Naive thymus-derived CD8-positive, alpha-beta T cell (primary cell): ENCODE data around the gene HSP90AB1. TPM values are rescaled to one million over a fixed set of nuclear protein-coding genes. Genes with fewer than 3 reads are reported as not detected.

ENCODE experiments used
- ATAC-seq, 2 donors: fragments of 150-1000 bp; cut with Tn5 transposase in 1 of 2; sonication (Bioruptor Pico), chemical (Tn5 transposase) in 1 of 2; 1 replicate in 1 of 2; 2 replicates in 1 of 2; pipeline ENCODE4 v1.10.0; 2021; ENCODE audit warnings: mild to moderate bottlenecking in 2 of 2, moderate library complexity in 2 of 2
- POLR2A ChIA-PET: fragments of 350-600 bp; sonication (Branson Sonifier 250); formaldehyde crosslinking; loops from one replicate; lab custom pipeline; 2021; ENCODE audit warnings: antibody characterized with exemption; lab: Charles Lee
- DNase-seq, 10 donors: peaks; one replicate each; pipeline versions ENCODE4 v3.0.0 to v3.0.0-alpha.2; 2020 to 2022
- H3K27ac Mint-ChIP-seq, 10 donors: one replicate each; pipeline ENCODE4 v1.8.0; 2020 to 2022; ENCODE audit warnings: mild to moderate bottlenecking in 10 of 10, mixed read lengths in 10 of 10, moderate library complexity in 4 of 10, inconsistent platforms in 1 of 10
- H3K27me3 Mint-ChIP-seq, 5 donors: one replicate each; pipeline ENCODE4 v1.8.0; 2021 to 2022; ENCODE audit warnings: mixed read lengths in 5 of 5
- H3K36me3 Mint-ChIP-seq, 3 donors: one replicate each; pipeline ENCODE4 v1.8.0; 2020 to 2022; ENCODE audit warnings: mixed read lengths in 3 of 3, mild to moderate bottlenecking in 2 of 3, inconsistent platforms in 1 of 3
- H3K4me1 Mint-ChIP-seq, 4 donors: one replicate each; pipeline ENCODE4 v1.8.0; 2021 to 2022; ENCODE audit warnings: mixed read lengths in 4 of 4
- H3K4me3 Mint-ChIP-seq, 10 donors: one replicate each; pipeline ENCODE4 v1.8.0; 2020 to 2022; ENCODE audit warnings: mild to moderate bottlenecking in 10 of 10, mixed read lengths in 10 of 10, moderate library complexity in 6 of 10, inconsistent platforms in 1 of 10
- H3K9me3 Mint-ChIP-seq, 9 donors: one replicate each; pipeline ENCODE4 v1.8.0; 2020 to 2022; ENCODE audit warnings: mixed read lengths in 9 of 9, mild to moderate bottlenecking in 3 of 9, inconsistent platforms in 1 of 9, moderate library complexity in 1 of 9
- polyA plus RNA-seq, 3 donors: library from polyadenylated mRNA; unstranded; fragments of 300-500 nt; fragmentation: Illumina TruSeq; gene quantifications; one replicate each; pipeline ENCODE4 v1.2.3, GENCODE V29; 2021
- total RNA-seq, 8 experiments: library from RNA in 2 of 8; stranded (reverse) in 2 of 8; gene quantifications; one replicate each; pipeline ENCODE4 v1.2.3 and lab custom pipeline; 2021 to 2026

The HSP90AB1 gene
- total and polyA plus RNA-seq, 5 experiments from 2014 or later = 420 to 607 (median 502) TPM

DNA sequence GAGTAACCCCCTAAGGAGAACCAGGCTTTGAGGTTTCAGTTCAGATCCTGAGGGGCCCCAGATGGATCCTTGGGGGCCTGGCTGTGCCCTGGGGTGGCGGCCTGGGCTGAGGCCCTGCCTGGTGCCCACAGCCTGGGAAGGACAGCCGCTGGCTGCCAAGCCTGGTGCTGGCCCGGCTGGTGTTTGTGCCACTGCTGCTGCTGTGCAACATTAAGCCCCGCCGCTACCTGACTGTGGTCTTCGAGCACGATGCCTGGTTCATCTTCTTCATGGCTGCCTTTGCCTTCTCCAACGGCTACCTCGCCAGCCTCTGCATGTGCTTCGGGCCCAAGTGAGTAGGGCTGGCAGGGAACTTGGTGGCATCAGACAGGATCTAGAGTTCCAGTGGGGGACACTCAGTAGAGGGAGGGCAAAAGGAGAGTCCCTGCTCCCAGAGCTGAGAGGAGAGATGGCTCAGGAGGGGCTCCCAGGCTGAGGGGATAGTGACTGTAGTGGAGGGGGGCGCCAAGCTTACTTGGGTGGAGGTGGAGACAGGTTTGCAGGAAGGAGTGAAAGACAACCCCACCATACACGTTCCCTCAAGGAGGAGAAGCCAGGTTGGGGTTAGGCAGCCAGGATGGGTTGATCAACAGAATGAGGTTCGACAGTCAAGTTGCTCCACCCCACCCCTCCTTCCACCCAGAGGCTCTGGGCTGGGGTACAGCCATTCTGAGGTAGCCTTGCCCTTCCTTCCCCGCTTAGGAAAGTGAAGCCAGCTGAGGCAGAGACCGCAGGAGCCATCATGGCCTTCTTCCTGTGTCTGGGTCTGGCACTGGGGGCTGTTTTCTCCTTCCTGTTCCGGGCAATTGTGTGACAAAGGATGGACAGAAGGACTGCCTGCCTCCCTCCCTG, 14.0 kb upstream of the HSP90AB1 start:
- Mint-ChIP-seq H3K9me3 (no peaks in the 10 kb centered on the region), H3K27ac (peak overlapping the region in 3 of 10 donors; percentile 8 to 66 (median 46)), H3K36me3 (no peaks in the 10 kb centered on the region), H3K4me1 (peaks cover 2 to 11% (median 8%) of the 10 kb centered on the region in 4 donors), H3K27me3 (no peaks in the 10 kb centered on the region), H3K4me3 (no peak overlapping the region)
- POLR2A ChIA-PET = no interaction called here
- ATAC-seq (no peak), DNase-seq (no peak)

DNA sequence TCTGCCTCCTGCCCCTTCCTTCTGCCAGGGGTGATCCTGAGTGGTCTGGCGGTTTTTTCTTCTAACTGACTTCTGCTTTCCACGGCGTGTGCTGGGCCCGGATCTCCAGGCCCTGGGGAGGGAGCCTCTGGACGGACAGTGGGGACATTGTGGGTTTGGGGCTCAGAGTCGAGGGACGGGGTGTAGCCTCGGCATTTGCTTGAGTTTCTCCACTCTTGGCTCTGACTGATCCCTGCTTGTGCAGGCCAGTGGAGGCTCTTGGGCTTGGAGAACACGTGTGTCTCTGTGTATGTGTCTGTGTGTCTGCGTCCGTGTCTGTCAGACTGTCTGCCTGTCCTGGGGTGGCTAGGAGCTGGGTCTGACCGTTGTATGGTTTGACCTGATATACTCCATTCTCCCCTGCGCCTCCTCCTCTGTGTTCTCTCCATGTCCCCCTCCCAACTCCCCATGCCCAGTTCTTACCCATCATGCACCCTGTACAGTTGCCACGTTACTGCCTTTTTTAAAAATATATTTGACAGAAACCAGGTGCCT, 13.3 kb upstream of the HSP90AB1 start:
- Mint-ChIP-seq H3K27me3 (no peaks in the 10 kb centered on the region), H3K4me1 (peaks cover 4 to 16% (median 14%) of the 10 kb centered on the region in 4 donors), H3K36me3 (no peaks in the 10 kb centered on the region), H3K9me3 (no peaks in the 10 kb centered on the region), H3K27ac (peak overlapping the region in 1 of 10 donors; percentile 66), H3K4me3 (no peak overlapping the region)
- ATAC-seq (no peak), DNase-seq (no peak)
- POLR2A ChIA-PET = interaction anchor here (3.0 kb wide), 1 partner anchor 12 kb away, joined by 32 read pairs; the partner anchor contains the start of gene HSP90AB1

DNA sequence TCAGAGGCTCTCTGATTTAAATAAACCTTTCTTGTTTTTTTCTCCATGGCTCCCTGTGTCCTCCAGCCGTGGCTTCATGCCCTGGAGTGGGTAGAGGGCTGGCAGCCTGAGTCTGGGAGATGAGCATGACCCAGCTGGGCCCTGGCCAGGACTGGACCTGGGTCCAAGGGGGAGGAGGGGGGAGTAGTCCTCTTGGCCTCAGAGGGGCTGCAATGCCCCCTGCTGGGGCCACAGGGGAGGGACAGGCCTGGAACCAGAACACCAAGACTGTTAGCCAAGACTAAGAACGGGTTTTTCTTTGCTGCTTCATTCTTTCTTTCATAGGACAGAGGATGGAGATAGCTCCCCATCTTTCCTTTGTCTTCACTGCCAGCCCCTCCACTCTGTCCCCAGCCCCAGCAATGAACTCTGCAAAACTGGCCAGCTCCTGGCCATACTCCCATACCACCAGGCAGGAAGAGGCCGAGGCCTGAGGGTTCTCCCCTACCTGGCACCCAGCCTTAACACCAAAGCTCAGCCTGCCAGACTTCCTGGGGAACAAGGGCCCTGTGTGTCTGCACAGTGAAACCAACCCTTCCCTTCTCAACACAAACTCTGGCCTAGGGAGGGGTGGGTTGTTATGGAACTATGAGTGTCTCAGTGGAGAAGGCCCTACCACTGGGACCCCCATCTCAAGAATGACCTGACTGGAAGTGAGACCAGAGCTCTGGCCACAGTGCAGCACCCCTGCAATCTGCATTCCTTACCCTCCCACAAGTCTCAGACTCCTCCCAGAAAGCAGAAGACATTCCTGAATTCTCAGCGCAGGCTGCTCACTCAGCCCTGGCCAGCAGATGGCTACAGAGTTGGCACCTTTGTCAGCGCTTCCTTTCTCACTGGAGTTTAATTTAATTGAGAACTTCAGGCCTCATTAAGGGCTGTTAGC, 12.5 kb upstream of the HSP90AB1 start:
- Mint-ChIP-seq H3K27me3 (no peaks in the 10 kb centered on the region), H3K36me3 (no peaks in the 10 kb centered on the region), H3K9me3 (no peaks in the 10 kb centered on the region), H3K27ac (peak overlapping the region in 4 of 10 donors; percentile 47 to 66 (median 60)), H3K4me1 (peaks cover 4 to 16% (median 15%) of the 10 kb centered on the region in 4 donors), H3K4me3 (no peak overlapping the region)
- POLR2A ChIA-PET = interaction anchor here (1.0 to 3.0 kb wide), 4 partner anchors 11 to 23 kb away, joined by 3 to 32 read pairs (median 4); partner anchors contain the start of genes HSP90AB1, SLC29A1 and SLC35B2
- DNase-seq (no peak), ATAC-seq (no peak)

DNA sequence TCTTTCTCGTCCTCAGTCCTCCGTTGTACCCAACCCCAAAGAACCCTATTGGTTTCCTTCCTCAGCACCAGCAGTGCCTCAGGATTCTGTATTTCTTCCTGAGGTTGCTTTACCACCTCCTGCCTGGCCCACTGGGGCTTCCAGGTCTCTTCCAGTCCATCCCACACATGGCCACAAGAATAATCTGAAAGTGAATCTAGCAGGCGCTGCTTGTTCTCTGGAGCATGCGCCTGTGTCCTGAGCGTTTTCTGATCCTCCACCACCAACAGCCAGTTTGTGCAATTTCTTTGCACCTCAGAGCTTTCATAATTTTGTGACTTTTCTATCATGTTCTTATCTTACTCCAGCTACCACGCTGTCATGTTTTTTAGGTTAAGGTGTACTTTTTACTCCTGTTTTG, 11.6 kb upstream of the HSP90AB1 start:
- H3K36me3 Mint-ChIP-seq = no peaks in the 10 kb centered on the region
- no peaks in the 10 kb centered on the region for H3K9me3 Mint-ChIP-seq
- no peak for DNase-seq
- POLR2A ChIA-PET = interaction anchor here (1.5 to 3.0 kb wide), 3 partner anchors 10 to 22 kb away, joined by 3 to 32 read pairs (median 5); partner anchors contain the start of genes HSP90AB1 and SLC35B2
- peak overlapping the region in 2 of 10 donors; percentile 5 to 12 for H3K27ac Mint-ChIP-seq
- no peak for ATAC-seq
- H3K27me3 Mint-ChIP-seq = no peaks in the 10 kb centered on the region
- no peak overlapping the region for H3K4me3 Mint-ChIP-seq
- H3K4me1 Mint-ChIP-seq = peaks cover 4 to 16% (median 15%) of the 10 kb centered on the region in 4 donors

DNA sequence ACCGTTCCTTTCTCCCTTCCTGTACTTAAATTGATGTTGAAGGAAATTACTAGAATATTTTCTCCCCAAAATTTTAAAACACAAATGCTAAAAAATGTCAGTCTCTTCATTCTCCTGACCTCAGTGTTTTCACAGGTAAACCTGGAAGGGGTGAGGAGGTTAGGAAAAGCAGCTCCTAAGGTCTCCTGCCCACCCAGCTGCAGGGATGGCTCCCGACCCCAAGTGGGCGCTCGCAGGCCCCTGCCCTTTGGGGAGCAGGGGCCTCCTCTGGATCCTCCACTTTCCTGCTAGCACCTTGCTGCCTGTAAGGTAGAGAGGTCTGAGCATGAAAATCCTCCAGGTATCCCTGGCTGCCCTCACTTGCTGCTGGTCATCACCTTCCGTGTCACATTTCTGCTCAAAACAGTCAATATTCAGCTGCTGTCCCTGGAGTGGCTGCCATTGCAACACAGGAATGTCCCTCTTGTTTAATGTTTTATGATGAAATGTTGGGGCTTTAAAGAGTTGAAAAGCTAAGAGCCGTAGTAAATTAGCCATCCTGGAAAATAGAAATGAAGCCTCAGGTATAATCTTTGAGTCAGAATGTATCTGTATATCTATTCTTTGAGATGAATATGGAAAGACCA, 10.9 kb upstream of the HSP90AB1 start:
- Mint-ChIP-seq H3K9me3 (no peaks in the 10 kb centered on the region), H3K27me3 (no peaks in the 10 kb centered on the region), H3K36me3 (no peaks in the 10 kb centered on the region), H3K4me3 (peak overlapping the region in 1 of 10 donors; percentile 61), H3K27ac (peak overlapping the region in 1 of 10 donors; percentile 86), H3K4me1 (peaks cover 4 to 16% (median 15%) of the 10 kb centered on the region in 4 donors)
- DNase-seq (no peak), ATAC-seq (no peak)
- POLR2A ChIA-PET = interaction anchor here (0.8 to 3.0 kb wide), 5 partner anchors 9 to 21 kb away, joined by 3 to 32 read pairs (median 3); partner anchors contain the start of genes HSP90AB1, SLC29A1 and SLC35B2

DNA sequence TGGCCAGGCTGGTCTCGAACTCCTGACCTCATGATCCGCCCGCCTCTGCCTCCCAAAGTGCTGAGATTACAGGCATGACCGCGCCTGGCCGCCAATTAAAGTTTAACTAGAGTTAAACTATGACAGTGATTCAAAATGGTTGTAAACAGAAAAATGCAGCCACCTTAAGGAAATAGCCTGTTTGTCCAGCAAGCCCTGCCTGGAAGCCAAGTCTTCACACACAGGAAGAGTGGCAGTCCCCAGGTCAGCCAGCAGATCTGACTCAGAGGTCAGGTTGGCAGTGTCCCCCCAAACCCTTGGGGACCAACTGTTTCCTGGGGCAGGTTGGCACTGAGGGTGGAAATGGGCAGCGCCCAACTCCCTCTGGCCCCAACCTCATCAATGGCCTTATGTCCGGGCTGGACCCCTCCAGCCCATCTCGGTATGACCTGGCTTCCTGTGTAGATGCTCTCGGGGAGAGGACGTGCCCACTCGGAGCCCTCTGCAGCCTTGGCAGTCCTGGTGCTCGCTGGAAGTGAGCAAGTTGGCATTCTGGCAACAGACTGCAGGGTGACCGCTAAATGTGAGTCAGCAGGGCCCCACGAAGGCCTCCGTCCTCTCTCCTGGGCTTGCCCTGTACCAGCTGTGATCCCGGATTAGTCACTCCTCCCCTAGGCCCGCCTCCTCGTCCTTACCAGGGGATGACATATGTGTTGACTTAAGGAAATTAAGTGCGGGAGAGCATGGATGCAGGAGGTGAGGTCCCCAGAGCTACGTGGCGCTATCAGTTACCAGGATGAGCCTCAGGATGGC, 9.7 kb upstream of the HSP90AB1 start:
- Mint-ChIP-seq H3K27me3 (no peaks in the 10 kb centered on the region), H3K27ac (peak overlapping the region; percentile 83 to 98 (median 94)), H3K9me3 (no peaks in the 10 kb centered on the region), H3K4me3 (peak overlapping the region; percentile 82 to 93 (median 88)), H3K36me3 (no peaks in the 10 kb centered on the region), H3K4me1 (peaks cover 4 to 16% (median 15%) of the 10 kb centered on the region in 4 donors)
- POLR2A ChIA-PET = interaction anchor here (0.8 to 2.1 kb wide), 8 partner anchors 10 to 77 kb away, joined by 3 to 24 read pairs (median 4); partner anchors contain the start of genes HSP90AB1 and SLC29A1
- ATAC-seq = peak; percentile 69 to 74
- DNase-seq = peak in 5 of 10 donors; percentile 25 to 78 (median 35)

DNA sequence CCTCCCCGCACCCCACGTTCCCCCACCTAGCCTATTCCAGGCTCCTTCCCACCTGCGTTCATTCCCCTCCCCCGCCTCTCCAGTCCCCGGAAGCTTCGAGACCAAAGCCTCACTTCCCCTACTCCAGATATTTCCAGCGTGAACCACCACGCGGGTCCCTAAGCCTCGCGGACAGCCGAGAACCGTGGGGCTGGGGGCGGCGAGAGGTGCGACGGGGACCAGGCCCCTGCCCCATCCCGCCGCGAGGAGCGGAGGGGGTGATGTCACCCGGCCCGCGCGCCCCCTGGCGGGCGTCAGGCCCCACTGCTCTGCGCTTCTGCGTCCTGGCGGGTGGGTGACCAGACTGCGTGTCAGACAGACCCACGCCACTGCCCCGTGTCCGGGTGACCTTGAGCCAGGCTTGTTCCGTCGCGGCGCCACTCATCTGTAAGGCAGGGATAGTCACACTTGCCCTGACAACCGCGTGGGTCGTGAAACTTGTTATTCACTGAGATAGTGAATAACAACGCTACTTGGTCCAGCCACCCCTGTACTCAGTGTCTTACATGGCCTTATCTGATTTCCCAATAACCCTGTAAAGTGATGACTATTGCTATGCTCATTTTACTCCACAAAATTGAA, 9.0 kb upstream of the HSP90AB1 start:
- H3K27ac Mint-ChIP-seq = peak overlapping the region; percentile 83 to 98 (median 94)
- DNase-seq (peak; percentile 49 to 85 (median 79)), ATAC-seq (peak; percentile 94 to 97)
- peaks cover 2 to 16% (median 15%) of the 10 kb centered on the region in 4 donors for H3K4me1 Mint-ChIP-seq
- H3K36me3 Mint-ChIP-seq = no peaks in the 10 kb centered on the region
- no peaks in the 10 kb centered on the region for H3K9me3 Mint-ChIP-seq
- H3K4me3 Mint-ChIP-seq = peak overlapping the region; percentile 82 to 93 (median 88)
- POLR2A ChIA-PET = interaction anchor here (0.8 to 2.1 kb wide), 7 partner anchors 9 to 77 kb away, joined by 3 to 24 read pairs (median 4); partner anchors contain the start of gene HSP90AB1
- no peaks in the 10 kb centered on the region for H3K27me3 Mint-ChIP-seq

DNA sequence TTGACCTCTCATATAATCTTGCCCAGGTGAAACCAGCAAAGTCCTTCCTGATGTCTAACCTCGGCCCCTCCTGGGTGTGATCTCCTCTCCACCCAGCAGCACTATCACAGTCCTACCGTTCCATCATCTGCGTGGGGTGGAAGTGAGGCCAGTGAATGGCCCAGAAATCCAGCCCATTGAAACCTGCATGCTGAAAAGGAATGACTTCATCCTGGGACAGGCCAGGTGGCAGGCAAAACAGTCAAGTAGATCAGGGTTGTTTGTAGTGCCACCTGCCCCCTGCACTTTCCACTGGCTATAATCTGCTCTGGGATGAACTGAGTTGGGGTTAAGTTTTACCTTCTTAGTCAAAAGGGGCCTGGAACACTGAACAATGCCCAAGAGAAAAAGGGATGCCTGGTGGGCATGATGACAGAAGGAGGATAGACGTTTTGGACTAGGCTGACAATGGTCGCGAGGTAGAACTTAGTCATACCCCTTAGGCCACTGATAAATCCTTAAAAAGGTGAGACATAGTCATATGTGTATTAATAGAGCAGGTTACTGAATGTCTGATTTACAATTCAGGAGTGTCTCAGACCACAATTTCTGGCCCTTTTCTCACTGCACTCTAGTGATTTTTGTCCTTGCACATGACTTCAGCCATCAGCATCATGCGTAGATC, 8.1 kb upstream of the HSP90AB1 start:
- POLR2A ChIA-PET = interaction anchor here (2.1 kb wide), 1 partner anchor 17 kb away, joined by 9 read pairs; no protein-coding TSS in a partner anchor
- H3K9me3 Mint-ChIP-seq = no peaks in the 10 kb centered on the region
- DNase-seq = no peak

DNA sequence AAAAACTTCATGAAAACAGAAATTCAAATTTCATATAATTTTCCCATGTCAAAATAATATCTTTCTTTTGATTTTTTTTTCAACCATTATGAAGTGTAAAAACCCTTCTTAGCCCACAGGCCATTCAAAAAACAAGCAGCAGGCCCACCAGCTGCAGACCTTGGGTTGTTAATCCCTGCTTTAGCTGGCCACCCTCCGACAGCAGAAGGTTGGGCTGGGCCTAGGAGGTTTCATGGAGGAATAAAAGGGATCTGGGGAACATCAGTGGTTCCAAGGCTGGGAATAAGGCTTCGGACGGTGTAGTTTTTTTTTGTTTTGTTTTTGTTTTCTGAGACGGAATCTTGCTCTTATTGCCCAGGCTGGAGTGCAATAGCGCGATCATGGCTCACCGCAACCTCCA, 3.6 kb upstream of the HSP90AB1 start:
- no peak for ATAC-seq
- Mint-ChIP-seq H3K27ac (no peak overlapping the region), H3K27me3 (peaks cover 0 to 3% (median 0%) of the 10 kb centered on the region in 5 donors), H3K4me3 (no peak overlapping the region), H3K9me3 (peaks cover 0 to 4% (median 0%) of the 10 kb centered on the region in 9 donors), H3K4me1 (peaks cover 14 to 28% (median 20%) of the 10 kb centered on the region in 4 donors), H3K36me3 (peaks cover 4 to 7% (median 5%) of the 10 kb centered on the region in 3 donors)
- POLR2A ChIA-PET = interaction anchor here (4.0 to 6.1 kb wide), 2 partner anchors 8 to 13 kb away, joined by 32 to 156 read pairs; partner anchors contain the start of gene SLC35B2
- DNase-seq = no peak

More for the DNA sequence above, 8.1 kb upstream of the HSP90AB1 start:
- Mint-ChIP-seq H3K4me3 (peak overlapping the region; percentile 82 to 93 (median 88)), H3K27me3 (no peaks in the 10 kb centered on the region), H3K27ac (peak overlapping the region in 6 of 10 donors; percentile 0 to 97 (median 80)), H3K4me1 (peaks cover 2 to 16% (median 11%) of the 10 kb centered on the region in 4 donors), H3K36me3 (no peaks in the 10 kb centered on the region)
- no peak for ATAC-seq
